GM19438 (cell line): ENCODE results near the gene TAF3.
"Not testable (repeated sequence)": the region's sequence is repeated elsewhere in the genome, so short reads cannot be mapped to it uniquely, and the experiment has no call there.

Experiments used
- ATAC-seq: cut with Tn5 transposase; IDR thresholded peaks from one replicate; pipeline ENCODE4 v1.9.1; 2021; ENCODE audit warnings: low read depth; ENCODE audit not compliant: unreplicated experiment

TAF3 gene

GRCh38 chr10:8017277-8017676, 199.0 kb downstream of the TAF3 start:
- ATAC-seq: no peak

- ATAC-seq: no peak
These were observed 205.0 kb downstream of the TAF3 start for GRCh38 chr10:8023321-8023720.

- no peak for ATAC-seq
These were observed 205.5 kb downstream of the TAF3 start for GRCh38 chr10:8023851-8024250.

- no peak for ATAC-seq
These were observed 208.3 kb downstream of the TAF3 start for GRCh38 chr10:8026349-8027259.

- not testable (repeated sequence) for ATAC-seq
These were observed 212.9 kb downstream of the TAF3 start for GRCh38 chr10:8031211-8031610.

- no peak for ATAC-seq
These were observed 214.3 kb downstream of the TAF3 start for GRCh38 chr10:8032558-8032957.

- no peak for ATAC-seq
These were observed 215.6 kb downstream of the TAF3 start for GRCh38 chr10:8033812-8034465.

GRCh38 chr10:8034466-8035005, 216.2 kb downstream of the TAF3 start:
- ATAC-seq: no peak

GRCh38 chr10:8035006-8035640, 216.8 kb downstream of the TAF3 start:
- ATAC-seq: no peak

GRCh38 chr10:8035641-8036470, 217.6 kb downstream of the TAF3 start:
- ATAC-seq: no peak

- ATAC-seq: no peak
These were observed 218.3 kb downstream of the TAF3 start for GRCh38 chr10:8036506-8037198.

- ATAC-seq: no peak
These were observed 219.0 kb downstream of the TAF3 start for GRCh38 chr10:8037199-8037801.

GRCh38 chr10:8037941-8038894, 219.9 kb downstream of the TAF3 start:
- ATAC-seq: no peak

- no peak for ATAC-seq
These were observed 221.1 kb downstream of the TAF3 start for GRCh38 chr10:8039321-8039881.

GRCh38 chr10:8040651-8041050, 222.3 kb downstream of the TAF3 start:
- no peak for ATAC-seq

- ATAC-seq: no peak
These were observed 223.1 kb downstream of the TAF3 start for GRCh38 chr10:8041284-8041991.

GRCh38 chr10:8041992-8042720, 223.9 kb downstream of the TAF3 start:
- no peak for ATAC-seq
